Ovary (tissue), 9 donors: ENCODE measurements around the gene LGR4. TPM values are rescaled to one million over a fixed set of nuclear protein-coding genes. Genes with fewer than 3 reads are reported as not detected.

ENCODE experiments used
- DNase-seq, 5 donors: peaks; one replicate each; pipeline ENCODE4 v3.0.0-alpha.2; 2019 to 2020
- H3K27ac ChIP-seq, 2 donors: fragments of 200-600 bp; one replicate each; pipeline versions ENCODE4 v1.5.1 to v1.8.0; 2019 to 2022
- H3K27me3 ChIP-seq: fragments of 200-600 bp; one replicate; pipeline ENCODE4 v1.8.0; 2022
- H3K36me3 ChIP-seq: fragments of 200-600 bp; sonication (generic); one replicate; pipeline ENCODE4 v1.5.1; 2019
- H3K4me1 ChIP-seq: one replicate; pipeline ENCODE4 v1.8.1; 2013; ENCODE audit warnings: mild to moderate bottlenecking, moderate library complexity; ENCODE audit not compliant: insufficient read depth
- H3K4me3 ChIP-seq: fragments of 200-600 bp; sonication (generic); one replicate; pipeline ENCODE4 v1.5.1; 2017
- H3K9me3 ChIP-seq, 2 donors: fragments of 200-600 bp in 1 of 2; sonication (generic) in 1 of 2; one replicate each; pipeline versions ENCODE4 v1.5.1 to v1.8.1; 2013 to 2019; ENCODE audit warnings: mild to moderate bottlenecking in 1 of 2, moderate library complexity in 1 of 2
- EP300 ChIP-seq: sonication (generic); formaldehyde crosslinking; IDR thresholded peaks from one replicate; pipeline ENCODE4 v1.6.1; 2017; ENCODE audit warnings: antibody characterized with exemption
- POLR2A ChIP-seq: fragments of 450-650 bp; IDR thresholded peaks from one replicate; pipeline ENCODE4 v1.6.1; 2017; ENCODE audit warnings: antibody characterized with exemption, mild to moderate bottlenecking, moderate library complexity
- WGBS, 3 donors: extraction: QIAGEN DNeasy Blood & Tissue Kit in 1 of 3; methylation state at CpG; one replicate each; pipeline versions ENCODE4 v1.1.5 to v1.1.7; 2013 to 2017; 5-methylcytosine and 5-hydroxymethylcytosine counted together
- intact Hi-C, 4 donors: fragments of 100-400 bp; cut with DNase I; formaldehyde crosslinking; loops; one replicate each; pipeline versions ENCODE4 v1.11.0 to v1.15.1; 2022 to 2023
- microRNA-seq, 3 donors: library from miRNA; unstranded; fragments of <30 nt; microRNA quantifications; one replicate each; pipeline versions ENCODE4 to v1.2.0, GENCODE V29; 2019 to 2020
- polyA plus RNA-seq, 2 donors: library from polyadenylated mRNA; stranded (reverse); fragments of 200-250 nt in 1 of 2; fragments of 350-450 nt in 1 of 2; fragmentation: Illumina TruSeq in 1 of 2; extraction: RNeasy Lipid Tissue Mini Kit (QIAGEN cat#74804) in 1 of 2; gene quantifications; one replicate each; pipeline ENCODE4 v1.2.3, GENCODE V29; 2013 to 2014
- small RNA-seq: library from RNA; depleted of rRNA; stranded (forward); fragments of <200 nt; gene quantifications from one replicate; pipeline ENCODE3, GENCODE V24; 2016
- total RNA-seq, 7 donors: library from RNA; depleted of rRNA in 2 of 7; stranded (reverse); fragments of >200 nt in 2 of 7; fragmentation: NEBNext Ultra II Directional in 3 of 7; extraction: Animal tissue kit (Norgen Biotek cat#: 25700) in 3 of 7; gene quantifications; one replicate each; pipeline versions ENCODE4 v1.1.0 to v1.2.4, GENCODE V29; 2016 to 2023
- TF ChIP-seq, protein P1 (sequence below), 3 donors: fragments of 450-650 bp in 2 of 3; fragments of 200-600 bp in 1 of 3; IDR thresholded peaks; one replicate each; pipeline versions ENCODE4 v1.5.1 to v1.8.0; 2016 to 2022; ENCODE audit warnings: antibody characterized with exemption in 3 of 3, mild to moderate bottlenecking in 1 of 3
- donor health status: DM: no; HTN: no; CAD: no; lungs with moderate emphysema.
- donor health status: DM: no; HTN: no; CAD: no.
- donor health status: Bipolar disorder and iron deficiency.
- donor health status: DM: yes; HTN: yes; CAD: no.
- donor health status: DM: no; HTN: no; CAD: no.
- donor health status: DM: yes; HTN: yes; CAD: no.

The LGR4 gene
- total and polyA plus RNA-seq, 9 donors: 15.3 to 51.1 (median 32.3) TPM

DNA sequence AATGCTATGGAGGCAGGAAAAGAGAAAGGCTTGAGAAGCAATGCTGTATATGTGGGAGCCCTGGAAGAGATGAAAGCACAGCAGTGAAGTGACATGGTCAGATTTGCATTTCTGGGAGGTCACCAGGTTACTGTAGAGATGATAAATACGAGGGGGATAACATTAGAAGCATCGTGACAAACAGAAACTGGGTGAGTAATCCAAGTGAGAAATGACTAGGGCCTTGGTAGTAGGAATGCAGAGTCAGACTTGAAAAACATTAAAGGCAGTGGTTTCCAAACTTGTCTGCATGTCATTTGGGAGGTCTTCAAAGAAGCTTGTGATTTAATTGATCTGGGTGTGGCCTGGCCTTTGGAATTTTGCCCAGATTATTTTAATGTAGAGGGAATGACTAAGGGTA lies 153.5 kb downstream of the LGR4 start:
- no peak overlapping the region for H3K4me3 ChIP-seq
- WGBS, 3 donors: 46 to 60% (median 48%) methylated on average over 2 of the region's 2 CpGs
- DNase-seq: no peak
- intact Hi-C loops: no loop called here
- TF ChIP-seq, protein P1, sequence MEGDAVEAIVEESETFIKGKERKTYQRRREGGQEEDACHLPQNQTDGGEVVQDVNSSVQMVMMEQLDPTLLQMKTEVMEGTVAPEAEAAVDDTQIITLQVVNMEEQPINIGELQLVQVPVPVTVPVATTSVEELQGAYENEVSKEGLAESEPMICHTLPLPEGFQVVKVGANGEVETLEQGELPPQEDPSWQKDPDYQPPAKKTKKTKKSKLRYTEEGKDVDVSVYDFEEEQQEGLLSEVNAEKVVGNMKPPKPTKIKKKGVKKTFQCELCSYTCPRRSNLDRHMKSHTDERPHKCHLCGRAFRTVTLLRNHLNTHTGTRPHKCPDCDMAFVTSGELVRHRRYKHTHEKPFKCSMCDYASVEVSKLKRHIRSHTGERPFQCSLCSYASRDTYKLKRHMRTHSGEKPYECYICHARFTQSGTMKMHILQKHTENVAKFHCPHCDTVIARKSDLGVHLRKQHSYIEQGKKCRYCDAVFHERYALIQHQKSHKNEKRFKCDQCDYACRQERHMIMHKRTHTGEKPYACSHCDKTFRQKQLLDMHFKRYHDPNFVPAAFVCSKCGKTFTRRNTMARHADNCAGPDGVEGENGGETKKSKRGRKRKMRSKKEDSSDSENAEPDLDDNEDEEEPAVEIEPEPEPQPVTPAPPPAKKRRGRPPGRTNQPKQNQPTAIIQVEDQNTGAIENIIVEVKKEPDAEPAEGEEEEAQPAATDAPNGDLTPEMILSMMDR (IDR thresholded peaks at IDR 0.05): no peak
- no peak for TF ChIP-seq POLR2A
- no peak for TF ChIP-seq EP300
- H3K4me1 ChIP-seq: no peaks in the 10 kb centered on the region
- H3K27me3 ChIP-seq: no peaks in the 10 kb centered on the region
- no peak overlapping the region for H3K27ac ChIP-seq
- H3K9me3 ChIP-seq: no peaks in the 10 kb centered on the region
- no peaks in the 10 kb centered on the region for H3K36me3 ChIP-seq

DNA sequence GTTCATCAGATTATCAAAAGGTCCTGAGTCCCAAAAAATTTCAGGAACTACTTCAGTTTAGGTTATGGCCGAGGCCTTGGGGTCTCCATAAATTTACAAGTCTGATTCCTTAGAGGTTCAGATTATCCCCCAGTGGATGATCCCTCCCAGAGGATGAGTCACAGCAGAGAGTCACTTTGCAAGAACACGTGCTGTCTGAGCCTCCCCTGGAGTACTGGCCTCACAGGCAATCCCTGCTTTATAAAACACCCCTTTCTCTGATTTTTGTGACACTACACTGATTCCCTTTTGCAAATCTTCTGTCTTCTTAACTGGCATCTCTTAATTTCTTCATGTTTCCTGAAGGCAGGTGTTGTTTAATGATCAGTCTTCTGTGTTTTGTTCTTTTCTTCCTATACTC lies 154.8 kb downstream of the LGR4 start:
- WGBS, 3 donors: 75 to 86% (median 84%) methylated on average over 2 of the region's 2 CpGs
- Histone ChIP-seq H3K9me3 (no peaks in the 10 kb centered on the region), H3K27me3 (no peaks in the 10 kb centered on the region), H3K36me3 (no peaks in the 10 kb centered on the region), H3K4me1 (no peaks in the 10 kb centered on the region), H3K4me3 (no peak overlapping the region), H3K27ac (no peak overlapping the region)
- TF ChIP-seq EP300: no peak
- TF ChIP-seq, protein P1 (IDR thresholded peaks at IDR 0.05): no peak
- no peak for TF ChIP-seq POLR2A
- intact Hi-C loops: no loop called here
- DNase-seq: no peak

Small RNAs within 50 kb of the gene (microRNA-seq; reads per million reads assigned to microRNA genes)
- gene MIR8087: 0 reads per million in 3 donors

Small RNAs within 50 kb of the gene (small RNA-seq; reads per million reads assigned to genes)
- gene AC100771.1 (not detected), gene MIR8087 (not detected), gene RNA5SP339 (not detected)

Other genes with a start within 250 kb of the LGR4 start
- 10 to 100 TPM in 2 of 7 donors, 1 to 10 TPM in 5; 2.5 to 17.5 (median 7.8) TPM for gene CCDC34, start 109.6 kb downstream of the LGR4 start, total RNA-seq
- 10 to 100 TPM in 1 of 2 donors, 1 to 10 TPM in 1; 6.2 to 13.9 TPM for gene CCDC34, start 109.6 kb downstream of the LGR4 start, polyA plus RNA-seq
- gene LIN7C, start 34.0 kb upstream of the LGR4 start, total RNA-seq: 10 to 100 TPM; 28.4 to 39.0 (median 35.3) TPM
- gene LIN7C, start 34.0 kb upstream of the LGR4 start, polyA plus RNA-seq: 10 to 100 TPM in 1 of 2 donors, 1 to 10 TPM in 1; 7.0 to 10.5 TPM
- 1 to 10 TPM in 2 of 7 donors, under 1 TPM in 4, not detected in 1; 0.10 to 2.6 (median 0.50) TPM for gene BDNF, start 227.7 kb upstream of the LGR4 start, total RNA-seq
- under 1 TPM; 0.77 to 1.00 TPM for gene BDNF, start 227.7 kb upstream of the LGR4 start, polyA plus RNA-seq